HG03432 (cell line): ENCODE results near the gene SIGLEC14.
"Not testable (repeated sequence)": the region's sequence is repeated elsewhere in the genome, so short reads cannot be mapped to it uniquely, and the experiment has no call there.

Experiments
- ATAC-seq: cut with Tn5 transposase; IDR thresholded peaks from one replicate; pipeline ENCODE4 v1.9.1; 2021; ENCODE audit warnings: mild to moderate bottlenecking, moderate library complexity; ENCODE audit not compliant: unreplicated experiment

SIGLEC14 gene, protein sequence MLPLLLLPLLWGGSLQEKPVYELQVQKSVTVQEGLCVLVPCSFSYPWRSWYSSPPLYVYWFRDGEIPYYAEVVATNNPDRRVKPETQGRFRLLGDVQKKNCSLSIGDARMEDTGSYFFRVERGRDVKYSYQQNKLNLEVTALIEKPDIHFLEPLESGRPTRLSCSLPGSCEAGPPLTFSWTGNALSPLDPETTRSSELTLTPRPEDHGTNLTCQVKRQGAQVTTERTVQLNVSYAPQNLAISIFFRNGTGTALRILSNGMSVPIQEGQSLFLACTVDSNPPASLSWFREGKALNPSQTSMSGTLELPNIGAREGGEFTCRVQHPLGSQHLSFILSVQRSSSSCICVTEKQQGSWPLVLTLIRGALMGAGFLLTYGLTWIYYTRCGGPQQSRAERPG

GRCh38 chr19:51646730-51647129 lies at the start of gene SIGLEC14:
Gene SIGLEC14 (minus strand): TSS chr19:51646825. CDS start chr19:51646759, 66 bp downstream.
- not testable (repeated sequence) for ATAC-seq

DNA sequence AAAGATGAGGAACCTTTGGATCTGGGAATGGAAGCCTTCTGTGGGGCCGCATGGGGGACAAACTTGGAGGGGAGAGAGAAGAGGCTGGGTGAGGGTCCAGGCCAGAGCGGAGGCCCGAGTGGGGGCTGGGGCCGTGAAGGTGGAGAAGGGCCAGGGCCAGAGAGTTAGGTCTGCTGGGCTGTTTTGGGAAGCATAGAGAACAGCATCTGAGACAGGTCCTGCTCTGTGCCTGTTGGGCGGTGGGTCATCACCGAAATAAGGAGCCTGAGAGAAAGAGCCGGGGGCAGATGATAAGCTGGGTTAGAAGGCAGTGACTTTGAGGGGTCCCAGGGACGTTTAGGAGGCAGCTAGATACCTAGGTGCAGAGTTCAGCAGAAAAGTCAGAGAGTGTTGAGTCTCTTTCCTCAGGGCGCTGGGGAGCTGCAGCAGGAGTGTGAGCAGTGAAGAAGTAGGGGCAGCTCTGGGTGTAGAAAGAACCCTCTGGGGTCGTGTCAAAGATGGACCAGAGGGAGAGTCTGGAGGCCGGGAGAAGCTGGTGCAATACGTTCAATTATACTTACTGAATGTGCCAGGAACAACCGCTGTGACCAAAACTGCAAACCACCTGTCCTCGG lies 49.2 kb upstream of the SIGLEC14 start:
- ATAC-seq: no peak

- ATAC-seq: no peak
Observed at GRCh38 chr19:51695088-51695487, 48.5 kb upstream of the SIGLEC14 start.

DNA sequence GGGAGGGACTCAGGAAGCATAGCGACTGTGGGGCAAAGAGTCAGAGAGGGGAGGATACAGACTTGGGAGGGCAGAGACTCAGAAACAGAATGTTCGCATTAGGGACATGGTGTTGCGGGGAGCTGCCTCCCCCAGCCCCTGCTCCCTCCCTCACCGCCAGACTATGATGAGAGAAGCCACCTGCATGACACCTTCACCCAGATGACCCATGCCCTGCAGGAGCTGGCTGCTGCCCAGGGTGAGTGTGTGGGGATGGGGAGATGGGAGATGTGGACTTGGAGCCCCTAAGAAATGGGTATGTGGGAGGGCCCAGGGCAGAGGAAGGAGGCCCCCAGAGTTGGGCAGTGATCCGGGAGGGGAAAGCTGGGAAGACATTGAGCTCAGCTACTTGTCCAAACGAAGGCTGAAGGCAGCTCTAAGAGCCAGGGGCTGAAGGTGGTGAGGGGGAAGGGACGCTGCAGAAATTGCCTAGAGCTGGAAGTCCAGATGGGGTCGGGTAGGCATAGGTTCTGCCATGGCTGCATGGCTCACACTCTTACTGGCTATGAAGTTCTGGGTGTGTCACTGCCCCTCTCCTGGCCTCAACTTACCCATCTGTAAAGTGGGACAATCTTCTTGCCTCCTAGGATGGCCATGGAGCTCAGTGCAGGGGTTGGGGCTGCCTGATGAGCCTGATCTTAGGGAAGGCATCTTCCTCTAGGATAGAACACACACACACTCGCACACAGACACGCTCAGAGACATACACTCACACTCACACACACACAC lies 47.9 kb upstream of the SIGLEC14 start:
- ATAC-seq: no peak

DNA sequence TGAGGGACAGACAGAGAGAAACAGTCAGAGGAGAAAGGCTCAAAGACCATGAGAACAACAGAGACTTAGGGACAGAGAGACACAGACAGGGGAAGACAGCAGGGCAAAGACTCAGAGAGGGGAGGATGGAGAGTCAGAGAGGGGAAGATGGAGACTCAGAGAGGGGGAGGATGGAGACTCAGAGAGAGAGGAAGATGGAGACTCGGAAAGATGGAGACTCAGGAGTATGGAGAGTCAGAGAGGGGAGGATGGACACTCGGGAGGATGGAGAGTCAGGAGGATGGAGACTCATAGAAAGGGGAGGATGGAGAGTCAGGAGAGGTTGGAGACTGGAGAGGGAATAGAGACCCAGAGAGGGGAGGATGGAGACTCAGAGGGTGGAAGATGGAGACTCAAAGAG lies 47.2 kb upstream of the SIGLEC14 start:
- no peak for ATAC-seq

- ATAC-seq: no peak
Observed at GRCh38 chr19:51693260-51693659, 46.6 kb upstream of the SIGLEC14 start, which contains the start of gene SPACA6. Gene SPACA6 (plus strand): TSS chr19:51693330. CDS start chr19:51693527, 197 bp downstream.

DNA sequence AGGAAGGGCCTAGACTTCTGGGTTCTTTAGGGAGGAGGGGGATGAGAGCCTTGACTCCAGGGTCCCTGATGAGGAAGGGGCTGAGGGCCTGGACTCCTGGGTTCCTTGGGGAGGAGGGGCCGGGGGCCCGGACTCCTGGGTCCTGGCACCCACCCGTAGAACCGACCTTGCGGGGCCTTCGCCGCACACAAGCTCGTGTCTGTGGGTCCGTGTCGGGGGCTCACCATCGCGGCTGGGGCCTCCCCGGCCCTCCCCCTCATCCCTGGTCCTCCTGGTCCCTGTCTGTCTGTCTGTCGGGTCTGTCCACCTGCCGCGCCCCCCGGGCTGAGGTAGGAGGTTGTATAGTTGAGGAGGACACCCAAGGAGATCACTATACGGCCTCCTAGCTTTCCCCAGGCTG lies 45.8 kb upstream of the SIGLEC14 start:
- ATAC-seq: no peak

GRCh38 chr19:51691584-51692428 lies 45.2 kb upstream of the SIGLEC14 start:
- no peak for ATAC-seq

GRCh38 chr19:51691074-51691583 lies 44.5 kb upstream of the SIGLEC14 start:
- no peak for ATAC-seq

DNA sequence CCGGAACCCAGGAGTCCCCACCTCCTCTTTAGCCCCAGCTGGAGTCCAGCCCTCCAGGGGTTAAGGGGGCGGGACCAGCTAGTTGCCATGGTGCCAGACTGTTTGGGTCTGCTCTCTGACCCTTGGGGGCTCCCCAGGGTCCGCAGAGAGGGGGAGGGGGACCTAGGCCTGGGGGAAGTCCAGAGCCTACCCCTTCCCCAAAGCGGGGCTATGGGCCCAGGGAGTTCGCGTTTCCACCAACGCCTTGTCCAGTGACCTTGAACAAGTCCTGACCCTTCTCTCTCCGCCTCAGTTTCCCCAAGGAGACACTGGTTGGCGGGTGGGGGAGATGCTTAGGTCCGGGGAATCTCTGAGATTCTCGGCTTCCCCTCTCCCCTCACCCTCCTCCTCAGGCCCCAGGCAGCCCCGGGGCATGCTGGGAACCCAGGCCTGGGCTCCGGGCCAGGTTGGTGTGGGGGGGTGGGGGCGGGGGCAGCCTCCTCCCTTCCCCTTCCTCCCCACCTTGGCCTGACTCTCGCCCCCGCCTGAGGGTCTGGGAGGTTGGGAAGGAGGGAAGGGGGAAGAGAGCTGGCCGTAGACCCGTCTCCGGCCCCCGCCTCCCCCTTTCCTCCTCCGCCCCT lies 43.9 kb upstream of the SIGLEC14 start:
- ATAC-seq: no peak

DNA sequence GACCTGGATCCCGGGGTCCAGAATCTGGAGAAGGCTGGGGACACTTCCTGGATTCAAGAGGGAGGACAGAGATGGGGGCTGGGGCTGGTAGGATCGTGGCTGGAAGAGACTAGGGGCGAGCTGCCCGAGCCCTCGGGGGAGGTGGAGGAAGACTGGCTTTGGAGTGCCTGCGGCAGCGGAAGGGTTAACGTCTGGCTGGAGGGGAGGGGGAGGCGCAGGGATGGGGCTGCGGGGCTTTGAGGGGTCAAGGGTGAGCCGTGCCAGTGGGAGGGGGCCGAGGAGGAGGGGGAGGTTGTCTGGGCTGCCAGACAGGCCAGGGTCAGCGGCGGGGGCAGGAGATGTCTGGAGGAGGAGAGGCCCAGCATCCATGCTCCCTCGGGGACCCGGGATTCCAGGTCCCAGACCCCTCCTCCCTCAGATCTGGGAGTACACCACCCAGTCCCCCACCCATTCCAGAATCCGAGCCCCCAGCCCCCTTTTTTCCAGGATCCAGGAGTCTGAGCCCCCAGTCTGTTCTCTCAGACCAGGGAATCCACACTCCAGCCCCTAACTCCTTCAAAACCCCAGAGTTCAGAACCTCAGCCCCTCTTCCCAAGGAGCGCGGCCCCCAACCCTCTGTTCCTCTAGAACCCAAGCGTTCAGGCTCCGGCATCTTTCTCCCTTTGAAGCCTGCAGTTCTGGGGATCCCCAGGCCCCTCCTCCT lies 43.3 kb upstream of the SIGLEC14 start:
- no peak for ATAC-seq

- ATAC-seq: no peak
Observed at GRCh38 chr19:51688671-51689571, 42.3 kb upstream of the SIGLEC14 start.

- ATAC-seq: no peak
Observed at GRCh38 chr19:51687791-51688670, 41.4 kb upstream of the SIGLEC14 start.

- ATAC-seq: no peak
Observed at GRCh38 chr19:51686171-51686570, 39.5 kb upstream of the SIGLEC14 start.

GRCh38 chr19:51681286-51681941 lies 34.8 kb upstream of the SIGLEC14 start:
- no peak for ATAC-seq

- no peak for ATAC-seq
Observed at GRCh38 chr19:51680474-51680873, 33.8 kb upstream of the SIGLEC14 start.

DNA sequence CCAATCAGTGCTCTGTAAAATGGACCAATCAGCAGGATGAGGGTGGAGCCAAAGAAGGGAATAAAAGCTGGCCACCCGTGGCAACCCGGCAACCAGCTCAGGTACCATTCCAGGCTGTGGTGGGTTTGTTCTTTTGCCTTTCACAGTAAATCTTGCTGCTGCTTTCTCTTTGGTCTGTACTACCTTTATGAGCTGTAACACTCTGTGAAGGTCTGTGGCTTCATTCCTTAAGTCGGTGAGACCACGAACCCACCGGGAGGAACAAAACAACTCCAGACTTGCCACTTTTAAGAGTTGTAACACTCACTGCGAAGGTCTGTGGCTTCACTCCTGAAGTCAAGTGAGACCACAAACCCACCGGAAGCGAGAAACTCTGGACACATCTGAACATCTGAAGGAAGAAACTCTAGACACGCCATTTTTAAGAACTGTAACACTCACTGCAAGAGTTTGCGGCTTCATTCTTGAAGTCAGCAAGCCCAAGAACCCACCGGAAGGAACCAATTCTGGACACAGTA lies 30.0 kb upstream of the SIGLEC14 start:
- ATAC-seq: no peak
